Heart left ventricle (tissue), 13 donors: ENCODE results near the gene TSC1.

Experiments
- CTCF ChIP-seq, 12 donors: fragments of 200-600 bp; sonication (generic) in 4 of 12; IDR thresholded peaks; one replicate each; pipeline versions ENCODE4 v1.5.0 to v1.8.0; 2018 to 2022; ENCODE audit warnings: antibody characterized with exemption in 12 of 12, mild to moderate bottlenecking in 5 of 12
- POLR2A ChIP-seq, 2 donors: fragments of 450-650 bp; IDR thresholded peaks; one replicate each; pipeline ENCODE4 v1.6.1; 2017; ENCODE audit warnings: antibody characterized with exemption in 2 of 2, mild to moderate bottlenecking in 2 of 2, moderate library complexity in 2 of 2
- donor health status: ischemic (EF 13 %, LVEDD 7.1; RV severe dilation, severe dysfunction).
- donor health status: DM: no; HTN: yes; CAD: no.
- donor health status: DM: no; HTN: no; CAD: no.
- donor health status: ischemic (EF 25% LVEDD 6.9; RV normal size, moderate dysfunction).
- donor health status: ischemic (EF 25% LVEDD 5.7; RV mildly dilated, moderate dysfunction).
- donor health status: ischemic (EF 35%, LVEDD 5.7; RV mildly dilated, moderate dysfunction).
- donor health status: nonischemic (EF 11% LVEDD 7.7; RV severe dilation, severe dysfunction).
- donor health status: DM: yes; HTN: yes; CAD: no.
- donor health status: PGD.
- donor health status: ischemic (EF 29% LVEDD 5.4; RV normal size, mild dysfunction).
- donor health status: nonischemic (EF 23%, LVEDD 6.1; RV moderate dilation, normal function).

DNA sequence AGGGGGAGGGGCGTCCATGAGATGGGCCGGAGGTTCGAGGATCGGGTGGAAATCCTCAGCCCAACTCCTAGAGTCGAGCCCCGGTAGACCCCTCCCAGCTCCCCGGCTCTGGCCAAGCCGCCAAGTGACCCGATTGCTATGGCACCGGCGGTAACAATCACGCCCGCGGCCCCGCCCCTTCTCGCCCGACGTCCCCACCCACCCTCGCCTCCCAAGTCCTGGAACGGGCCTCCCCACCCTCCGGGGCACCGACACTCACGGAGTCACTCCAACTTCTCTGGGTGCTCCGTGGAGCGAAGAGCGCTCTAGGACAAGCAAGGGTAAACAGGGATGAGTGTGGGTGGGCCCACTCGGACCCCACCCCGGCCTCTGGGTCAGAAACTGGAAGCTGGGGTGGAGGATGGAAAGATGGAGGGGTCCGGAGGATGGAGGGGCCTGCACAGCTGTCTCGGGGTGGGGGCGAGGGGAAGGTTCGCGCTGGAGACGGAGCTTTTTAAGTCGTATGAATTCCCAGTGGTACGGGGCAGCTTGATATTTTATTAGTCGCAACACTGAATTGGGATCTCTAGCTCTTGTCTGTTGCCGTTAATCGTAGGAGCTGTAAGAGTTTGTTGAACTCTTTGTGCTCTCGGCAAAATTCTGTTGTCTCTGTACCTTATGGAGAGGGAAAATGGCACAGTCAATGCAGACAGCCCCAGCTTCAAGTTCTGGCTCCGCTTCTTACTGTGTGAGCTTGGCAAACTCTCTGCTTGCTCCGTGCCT lies 65.5 kb downstream of the TSC1 start, which contains the start of gene SPACA9:
- TF ChIP-seq CTCF (IDR thresholded peaks at IDR 0.05) (no peak), POLR2A (IDR thresholded peaks at IDR 0.05) (no peak)
